ENCODE results near the gene ELMO1.

Gene ELMO1

DNA sequence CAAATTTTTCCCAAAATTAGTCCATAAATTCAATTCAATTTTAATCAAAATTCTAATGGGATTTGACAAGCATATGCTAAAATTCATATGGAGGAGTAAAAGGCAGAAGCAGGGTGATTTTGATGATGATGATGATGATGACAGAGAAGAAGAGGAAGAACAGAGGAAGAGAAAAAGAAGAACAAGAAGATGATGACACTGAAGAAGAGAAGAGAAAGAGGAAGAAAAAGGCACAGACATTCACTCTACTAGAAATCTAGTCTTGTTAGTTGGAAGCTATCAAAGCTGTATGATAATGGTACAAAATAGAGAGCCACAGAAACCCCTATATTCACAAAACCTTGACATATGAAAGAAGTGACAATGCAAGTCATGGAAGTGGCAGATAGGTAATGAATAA is 157.9 kb downstream of the ELMO1 start:
- no peak for DNase-seq

DNA sequence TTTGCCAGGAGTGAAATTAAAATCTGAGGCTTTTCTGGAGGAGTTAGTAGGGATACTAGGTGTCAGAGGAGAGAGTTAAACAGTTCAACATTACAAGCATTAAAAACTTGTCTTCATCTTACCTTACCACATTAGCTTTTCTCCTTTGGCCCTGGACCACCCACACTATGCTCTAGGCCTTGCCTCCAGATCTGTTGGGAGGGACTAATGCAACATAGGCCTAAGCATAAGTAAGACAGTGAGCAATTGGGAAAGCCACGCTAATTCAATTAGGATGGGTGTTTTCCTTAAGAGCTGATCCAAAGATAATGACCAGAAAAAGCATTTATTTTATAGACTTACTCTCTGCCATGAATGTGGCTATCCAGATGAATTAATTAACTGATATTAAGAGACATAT is 158.9 kb downstream of the ELMO1 start:
- DNase-seq, result peak; percentile 46

DNA sequence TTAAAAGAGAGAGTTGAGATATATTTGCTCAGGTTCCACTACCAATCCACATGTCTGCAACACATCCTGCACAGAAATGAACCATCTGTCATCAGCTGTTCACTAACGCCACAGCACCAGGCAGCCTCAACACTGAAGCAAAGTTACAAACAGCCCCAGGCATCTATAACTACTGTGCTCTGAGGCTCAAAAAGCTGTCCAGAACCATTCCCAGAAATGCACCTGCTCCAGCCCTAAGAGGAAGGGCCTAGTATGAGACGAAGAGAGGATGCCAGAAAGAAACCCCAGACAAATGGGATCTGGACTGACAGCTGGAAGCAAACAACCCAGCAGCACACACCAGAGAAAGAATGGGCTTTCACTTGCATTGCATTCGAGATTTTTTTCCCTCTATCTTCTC is 159.3 kb downstream of the ELMO1 start:
- peak; percentile 72 for DNase-seq

DNA sequence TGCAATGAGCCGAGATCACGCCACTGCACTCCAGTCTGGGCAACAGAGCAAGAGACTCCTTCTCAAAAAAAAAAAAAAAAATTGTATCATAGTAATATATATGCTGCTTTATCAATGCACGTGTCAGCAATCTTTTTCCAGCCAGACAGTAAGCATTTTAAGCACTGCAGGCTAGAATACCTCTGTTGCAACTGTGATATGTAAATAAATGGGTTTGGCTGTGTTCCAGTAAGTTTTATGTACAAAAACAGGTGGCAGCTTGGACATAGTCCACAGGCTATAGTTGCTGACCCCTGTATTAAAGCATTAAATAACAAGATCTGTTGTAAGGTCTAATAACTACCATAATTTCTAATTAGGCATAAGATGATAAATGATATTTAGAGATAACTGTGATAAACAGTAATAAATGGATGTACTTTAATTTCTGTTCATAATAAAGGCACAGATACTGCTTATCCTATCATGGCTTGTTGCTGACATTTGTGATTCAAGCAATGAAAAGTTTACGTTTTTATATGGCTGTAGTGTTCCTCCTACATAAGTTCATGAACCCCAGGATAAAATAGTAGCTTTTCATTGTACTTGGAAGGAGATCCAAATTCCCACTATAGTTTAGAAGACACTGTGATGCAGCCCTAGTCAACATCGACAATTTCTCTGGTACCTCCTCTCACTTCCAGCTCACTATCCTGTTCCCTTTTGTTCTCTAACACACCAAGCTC is 161.4 kb downstream of the ELMO1 start:
- peak; percentile 9 for DNase-seq

- DNase-seq, result no peak
Observed at GRCh38 chr7:37286454-37286832, 162.2 kb downstream of the ELMO1 start.

DNA sequence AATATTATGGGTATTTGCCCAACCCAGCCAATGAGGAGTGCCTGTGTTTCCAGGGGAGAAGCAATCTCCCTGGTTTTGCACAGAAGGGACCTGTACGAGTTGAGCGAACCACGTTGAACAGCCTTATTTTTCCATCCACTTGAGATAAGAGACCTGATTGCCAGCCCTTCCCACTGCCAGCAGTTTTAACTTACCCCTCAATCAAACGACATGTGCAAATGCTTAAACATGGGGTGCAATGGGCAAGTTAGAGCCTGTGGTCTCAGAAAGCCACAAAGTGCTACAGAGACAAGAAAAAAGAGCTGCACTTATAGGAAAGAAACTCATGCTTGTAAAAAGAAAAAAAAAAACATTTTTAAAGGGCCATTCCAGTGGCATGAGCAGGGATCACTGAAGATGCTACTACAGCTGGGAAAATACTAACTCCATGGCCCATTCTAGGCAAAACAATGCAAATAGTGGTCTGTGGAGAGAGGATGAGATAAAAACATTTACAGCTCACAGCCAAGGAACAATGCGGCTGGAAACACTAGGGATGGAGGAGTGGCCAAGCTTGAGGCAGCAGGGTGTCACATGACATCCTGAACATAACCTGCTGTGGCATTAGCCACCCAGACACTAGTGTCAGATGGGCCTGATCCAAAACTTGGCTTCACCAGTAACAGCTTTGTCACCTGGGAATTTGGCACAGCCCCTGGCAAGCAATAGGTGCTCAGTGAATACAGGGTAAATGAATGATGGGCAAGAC is 162.8 kb downstream of the ELMO1 start:
- DNase-seq, result peak; percentile 43

DNA sequence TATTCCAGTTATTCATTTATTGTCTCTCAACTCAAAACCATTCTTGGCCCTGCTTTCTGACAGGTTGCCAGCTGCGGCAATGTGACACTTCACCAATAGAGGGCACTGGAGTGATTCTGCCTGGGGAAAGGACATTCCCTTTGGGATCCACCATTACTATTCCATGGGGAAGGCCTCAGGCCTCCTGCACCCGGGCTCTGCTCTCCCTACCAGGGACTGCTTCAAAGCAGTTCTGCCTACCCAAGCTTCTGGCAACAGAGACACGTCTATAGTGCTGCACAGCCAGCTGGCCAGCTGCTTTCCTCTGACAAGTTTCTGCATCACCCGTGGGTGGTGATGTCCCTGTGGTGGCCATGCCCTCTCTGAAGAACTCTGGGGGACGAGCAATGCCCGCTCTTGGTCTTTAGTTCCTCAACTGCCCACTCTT is 163.8 kb downstream of the ELMO1 start:
- DNase-seq, result peak; percentile 26

DNA sequence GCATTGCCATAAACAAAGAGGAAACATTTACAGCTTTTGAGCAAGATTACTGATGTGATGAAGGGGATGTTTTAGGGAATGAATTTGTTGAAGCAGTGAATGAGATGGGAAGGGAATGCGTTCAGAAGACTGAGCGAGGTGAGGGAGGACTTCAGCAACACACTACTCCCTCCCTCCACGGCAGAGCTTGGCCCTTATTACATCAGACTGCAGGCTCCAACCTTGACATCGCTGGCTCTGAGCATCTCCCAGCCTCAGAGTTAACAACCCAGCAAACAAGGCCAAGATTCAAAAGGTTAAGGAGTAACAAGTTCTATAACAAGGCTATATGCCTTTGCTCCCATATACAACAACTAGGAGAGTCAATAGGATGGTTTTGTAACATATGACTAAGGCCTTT is 164.4 kb downstream of the ELMO1 start:
- DNase-seq, result no peak

GRCh38 chr7:37283716-37284115 is 164.9 kb downstream of the ELMO1 start:
- DNase-seq, result no peak

- peak; percentile 16 for DNase-seq
Observed at GRCh38 chr7:37282927-37283326, 165.7 kb downstream of the ELMO1 start.

DNA sequence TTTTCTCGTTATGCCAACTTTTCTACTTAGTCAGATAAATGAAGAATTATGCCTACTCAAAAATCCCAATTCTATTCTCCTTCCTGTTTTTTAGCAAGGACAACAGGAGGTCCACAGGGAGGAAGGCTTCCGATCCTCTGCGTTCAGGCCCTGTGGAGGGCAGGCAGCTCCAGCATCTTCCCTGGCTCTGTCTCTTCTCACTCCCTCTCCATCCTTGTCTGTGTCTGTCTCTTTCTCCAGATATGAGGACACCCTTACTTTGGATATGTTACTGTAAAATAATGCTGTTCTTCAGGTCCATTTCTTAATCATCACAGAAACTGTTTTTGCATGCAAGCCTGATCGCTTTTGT is 166.6 kb downstream of the ELMO1 start:
- no peak for DNase-seq

DNA sequence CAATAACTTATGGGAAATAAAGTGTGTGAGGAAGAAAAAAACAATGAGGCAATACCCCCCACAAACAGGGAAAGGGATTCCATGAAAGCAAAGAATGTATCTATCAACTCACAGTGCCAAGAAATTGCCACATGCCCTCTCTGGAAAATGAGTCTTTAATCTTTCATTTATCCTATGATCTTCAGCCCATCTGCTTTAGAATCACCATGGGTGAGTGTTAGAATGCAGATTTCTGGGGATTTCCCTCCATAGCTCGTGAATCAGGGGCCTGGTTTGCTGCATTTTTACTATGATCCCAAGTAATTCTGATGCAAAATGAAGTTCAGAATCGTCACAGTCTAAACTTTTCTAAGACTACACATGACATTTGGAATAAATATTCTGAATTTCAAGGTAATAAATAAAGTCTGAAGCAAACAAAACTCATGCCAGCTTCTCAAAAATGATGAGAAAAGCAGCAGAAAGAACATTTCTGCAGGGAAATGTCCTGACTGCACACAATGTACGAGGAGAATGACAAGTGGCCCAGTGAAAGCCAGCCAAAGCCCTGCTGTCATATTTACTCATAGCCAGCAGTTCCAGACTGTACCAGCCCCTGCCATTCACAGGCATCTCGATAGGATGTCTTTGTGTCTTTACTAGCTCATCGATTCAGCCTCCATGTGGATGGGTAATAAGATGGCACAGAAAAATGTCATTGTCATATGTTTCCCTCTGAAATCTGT is 167.1 kb downstream of the ELMO1 start:
- no peak for DNase-seq

DNA sequence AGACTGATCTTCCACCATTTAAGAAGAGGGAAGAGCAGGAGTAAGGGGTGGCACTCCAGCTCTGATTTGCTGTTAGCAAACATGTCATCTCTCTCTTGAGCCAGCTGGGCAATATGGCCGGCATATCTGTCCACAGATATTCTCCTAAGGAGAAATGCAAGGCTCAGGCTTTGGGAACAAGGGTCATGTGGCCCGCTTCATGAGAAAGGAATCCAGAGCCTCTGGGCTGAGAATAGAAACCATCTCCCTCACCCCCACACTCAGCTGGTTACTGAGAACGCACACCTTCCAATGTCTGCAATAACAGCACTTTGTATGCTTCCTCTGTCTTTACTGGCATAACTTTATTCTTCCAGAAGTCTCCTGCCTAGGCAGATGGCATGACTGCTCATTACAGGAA is 171.2 kb downstream of the ELMO1 start:
- no peak for DNase-seq

DNA sequence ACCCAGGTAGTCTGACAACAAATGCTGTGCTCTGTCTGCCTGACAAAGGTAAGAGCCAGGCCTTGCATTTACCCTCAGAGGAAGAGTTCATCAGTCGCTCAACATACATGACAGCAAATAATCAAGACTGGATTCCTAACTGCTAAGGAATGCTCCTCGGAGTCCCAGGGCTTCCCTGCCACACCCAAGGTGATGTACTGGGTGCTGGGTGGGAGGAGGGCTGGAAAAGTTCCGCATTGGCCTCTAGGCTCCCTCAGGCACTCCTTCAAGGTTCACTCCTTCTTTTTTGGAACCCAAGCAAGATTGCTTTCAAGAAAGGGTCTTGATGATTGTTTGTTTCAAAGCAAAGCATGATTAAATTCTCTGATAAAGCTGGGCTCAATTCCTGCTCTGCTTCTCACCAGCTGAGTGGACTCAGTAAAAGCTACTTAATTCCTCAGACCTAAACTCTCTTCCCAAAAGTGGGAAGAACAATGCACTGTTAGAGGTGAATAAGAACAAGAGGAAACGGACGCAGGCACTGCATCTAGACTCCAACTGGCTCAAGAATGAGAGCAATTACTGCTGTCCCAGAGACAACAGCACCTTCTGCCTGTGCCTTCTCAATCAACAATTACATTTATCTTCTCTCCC is 173.5 kb downstream of the ELMO1 start:
- no peak for DNase-seq

- DNase-seq, result no peak
Observed at GRCh38 chr7:37273891-37274290, 174.8 kb downstream of the ELMO1 start.

DNA sequence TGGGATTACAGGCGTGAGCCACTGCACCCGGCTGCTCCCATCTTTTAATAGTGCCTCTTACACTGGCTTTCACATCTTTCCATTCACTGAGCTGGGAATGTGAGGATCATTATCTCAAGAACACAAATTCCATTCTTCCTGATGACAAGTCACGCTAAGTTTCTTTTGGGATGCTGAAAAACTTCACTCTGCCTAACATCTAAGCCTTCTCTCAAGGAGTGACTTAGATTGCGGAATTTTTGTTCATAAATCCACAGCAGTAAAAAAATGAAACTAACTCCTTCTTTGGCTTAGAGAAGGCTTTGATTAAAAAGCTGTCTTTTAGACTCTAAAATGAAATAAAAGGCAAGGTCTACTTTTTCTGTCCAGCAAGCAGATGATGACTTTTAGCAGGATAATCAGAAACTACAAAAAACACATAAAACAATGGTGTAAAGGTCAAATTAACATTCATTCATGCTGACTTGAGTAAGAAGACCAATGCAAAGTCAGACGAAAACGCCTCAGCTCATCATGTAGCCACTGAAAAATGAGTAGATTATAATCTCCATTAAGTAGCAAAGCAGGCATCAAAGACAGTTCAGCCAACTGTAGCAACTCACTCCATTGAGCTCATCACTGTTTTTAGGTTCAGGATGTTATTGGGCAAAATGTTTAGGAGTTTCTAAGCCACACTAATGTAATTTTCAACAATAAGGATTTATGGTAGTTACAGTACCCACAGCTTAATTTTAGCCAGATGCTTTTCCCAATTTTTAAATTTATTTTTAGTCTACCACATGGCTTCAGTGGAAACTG is 178.8 kb downstream of the ELMO1 start:
- DNase-seq, result no peak

DNA sequence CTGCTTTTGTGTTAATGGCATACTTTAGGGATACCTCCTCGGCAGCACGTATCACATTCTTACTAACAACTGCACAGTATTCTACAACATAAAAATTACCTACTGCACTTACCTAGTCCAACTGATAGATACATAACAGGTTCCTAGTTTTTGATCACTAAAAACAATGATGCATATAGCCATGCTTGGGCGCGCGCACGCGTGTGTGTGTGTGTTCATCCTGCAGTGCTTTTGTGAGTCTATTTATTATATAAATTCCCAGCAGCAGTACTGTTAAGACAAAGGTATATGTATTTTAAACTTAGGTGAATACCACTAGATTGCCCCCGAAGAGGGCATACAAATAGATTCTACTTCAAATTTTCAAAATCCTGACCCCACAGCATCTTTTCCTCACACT is 181.4 kb downstream of the ELMO1 start:
- DNase-seq, result no peak

GRCh38 chr7:37265876-37266275 is 182.8 kb downstream of the ELMO1 start:
- DNase-seq, result no peak

DNA sequence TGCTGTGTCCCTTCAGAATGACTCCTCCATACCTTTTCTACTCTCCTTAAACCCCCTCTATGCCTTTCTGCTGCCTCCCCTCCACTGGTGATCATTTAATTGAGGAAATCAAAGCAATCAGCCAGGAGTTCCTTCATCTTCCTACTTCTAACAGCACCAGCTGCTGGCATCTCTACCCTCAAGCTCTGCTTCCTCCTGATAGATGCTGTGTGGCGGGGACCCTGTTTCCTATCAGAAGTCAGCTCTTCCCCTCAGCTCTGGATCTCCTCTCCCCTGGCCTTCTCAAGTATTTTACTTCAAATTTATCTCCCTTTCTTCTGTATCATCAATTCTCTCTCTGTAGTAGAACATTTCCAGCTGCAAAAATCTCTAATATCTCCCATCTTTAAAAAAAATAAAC is 183.7 kb downstream of the ELMO1 start:
- no peak for DNase-seq

- DNase-seq, result no peak
Observed at GRCh38 chr7:37262181-37262580, 186.5 kb downstream of the ELMO1 start.

GRCh38 chr7:37259319-37259821 is 189.3 kb downstream of the ELMO1 start:
- no peak for DNase-seq

DNA sequence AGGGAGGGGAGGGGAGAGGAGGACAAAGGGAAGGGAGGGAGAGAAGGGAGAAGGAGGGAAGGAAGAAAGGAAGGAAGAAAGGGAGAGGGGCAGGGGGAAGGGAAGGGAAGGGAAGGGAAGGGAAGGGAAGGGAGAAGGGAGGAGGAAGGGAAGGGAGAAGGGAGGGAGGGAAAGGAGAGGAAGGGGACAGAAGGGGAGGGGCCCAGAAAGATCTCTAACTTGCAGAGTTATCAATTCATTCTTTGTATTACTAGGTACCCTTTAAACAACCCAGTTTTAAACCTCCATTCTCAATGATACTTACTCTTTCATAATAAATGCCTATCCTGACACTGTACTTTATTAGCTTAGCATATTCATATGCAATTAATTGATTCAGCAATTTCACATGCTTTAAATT is 192.0 kb downstream of the ELMO1 start:
- DNase-seq, result no peak
